GM18873 (cell line): ENCODE data around the gene FHAD1.
A peak's percentile ranks its signal among the peaks of the same experiment; 100 is the strongest.
"Not testable (repeated sequence)": the region's sequence is repeated elsewhere in the genome, so short reads cannot be mapped to it uniquely, and the experiment has no call there.

Experiments used
- ATAC-seq: cut with Tn5 transposase; IDR thresholded peaks from one replicate; pipeline ENCODE4 v1.9.1; 2021; ENCODE audit warnings: mild to moderate bottlenecking, moderate library complexity, moderate number of reproducible peaks; ENCODE audit not compliant: unreplicated experiment, low FRiP score

The FHAD1 gene

GRCh38 chr1:15357612-15358207 lies 110.7 kb downstream of the FHAD1 start:
- no peak for ATAC-seq

GRCh38 chr1:15358565-15359133 lies 111.6 kb downstream of the FHAD1 start:
- no peak for ATAC-seq

GRCh38 chr1:15360700-15361099 lies 113.7 kb downstream of the FHAD1 start:
- ATAC-seq = no peak

GRCh38 chr1:15362096-15362736 lies 115.2 kb downstream of the FHAD1 start:
- ATAC-seq = no peak

GRCh38 chr1:15362737-15363128 lies 115.7 kb downstream of the FHAD1 start:
- no peak for ATAC-seq

- no peak for ATAC-seq
Measured at GRCh38 chr1:15364740-15365139, 117.7 kb downstream of the FHAD1 start.

GRCh38 chr1:15368888-15369287 lies 121.9 kb downstream of the FHAD1 start:
- ATAC-seq = no peak

GRCh38 chr1:15370268-15370667 lies 123.2 kb downstream of the FHAD1 start:
- no peak for ATAC-seq

GRCh38 chr1:15370781-15371520 lies 123.9 kb downstream of the FHAD1 start:
- no peak for ATAC-seq

GRCh38 chr1:15371610-15372545 lies 124.9 kb downstream of the FHAD1 start:
- ATAC-seq = no peak

GRCh38 chr1:15378729-15379128 lies 131.7 kb downstream of the FHAD1 start:
- no peak for ATAC-seq

- ATAC-seq = not testable (repeated sequence)
Measured at GRCh38 chr1:15379151-15379550, 132.1 kb downstream of the FHAD1 start.

- ATAC-seq = no peak
Measured at GRCh38 chr1:15380601-15381508, 133.8 kb downstream of the FHAD1 start.

GRCh38 chr1:15381805-15382204 lies 134.8 kb downstream of the FHAD1 start:
- ATAC-seq = no peak

GRCh38 chr1:15382601-15383518 lies 135.8 kb downstream of the FHAD1 start:
- ATAC-seq = no peak

GRCh38 chr1:15383810-15384209 lies 136.8 kb downstream of the FHAD1 start:
- ATAC-seq = no peak

GRCh38 chr1:15384301-15384901 lies 137.4 kb downstream of the FHAD1 start:
- ATAC-seq = peak; percentile 39

- ATAC-seq = no peak
Measured at GRCh38 chr1:15385420-15385819, 138.4 kb downstream of the FHAD1 start.
